Common myeloid progenitor, CD34-positive (primary cell): ENCODE data around the gene KRT6C.

Experiments used
- CTCF ChIA-PET: fragments of 350-600 bp; sonication (Branson Sonifier 250); formaldehyde crosslinking; loops from one replicate; lab custom pipeline; 2021; ENCODE audit warnings: antibody characterized with exemption; lab: Charles Lee
- POLR2A ChIA-PET: fragments of 350-600 bp; sonication (Branson Sonifier 250); formaldehyde crosslinking; loops from one replicate; lab custom pipeline; 2021; ENCODE audit warnings: antibody characterized with exemption; lab: Charles Lee
- DNase-seq, 3 donors: peaks; one replicate each; pipeline versions ENCODE4 v3.0.0 to v3.0.0-alpha.2; 2013
- H3K27ac ChIP-seq, 2 experiments: 1 replicate in 1 of 2; 2 replicates in 1 of 2; pipeline ENCODE4 v1.7.0; 2013; ENCODE audit warnings: inconsistent platforms in 2 of 2, low read length in 2 of 2, mild to moderate bottlenecking in 2 of 2, low read depth in 1 of 2, moderate library complexity in 1 of 2; ENCODE audit not compliant: severe bottlenecking in 2 of 2, insufficient read depth in 1 of 2, poor library complexity in 1 of 2
- H3K27me3 ChIP-seq, 5 experiments: replicated peaks in 2 of 5; 1 replicate in 3 of 5; 2 replicates in 2 of 5; pipeline versions ENCODE4 v1.6.1 to v1.7.0; 2013; ENCODE audit warnings: low read length in 4 of 5, mild to moderate bottlenecking in 2 of 5, moderate library complexity in 2 of 5, inconsistent platforms in 1 of 5; ENCODE audit not compliant: insufficient read depth in 5 of 5, control insufficient read depth in 4 of 5
- H3K36me3 ChIP-seq, 4 experiments: 1 replicate in 2 of 4; 2 replicates in 2 of 4; pipeline versions ENCODE4 v1.6.1 to v1.7.0; 2013; ENCODE audit warnings: low read length in 3 of 4, control low read depth in 1 of 4, mild to moderate bottlenecking in 1 of 4; ENCODE audit not compliant: control insufficient read depth in 4 of 4, insufficient read depth in 4 of 4
- H3K4me1 ChIP-seq, 4 experiments: 1 replicate in 3 of 4; 2 replicates in 1 of 4; pipeline versions ENCODE4 v1.6.1 to v1.7.1; 2013; ENCODE audit warnings: low read length in 3 of 4, mild to moderate bottlenecking in 3 of 4, control low read depth in 1 of 4, inconsistent platforms in 1 of 4, moderate library complexity in 1 of 4; ENCODE audit not compliant: control insufficient read depth in 4 of 4, insufficient read depth in 4 of 4; ENCODE audit errors: control extremely low read depth in 1 of 4
- H3K4me3 ChIP-seq, 7 experiments: 1 replicate in 4 of 7; 2 replicates in 3 of 7; pipeline versions ENCODE4 v1.5.1 to v1.7.0; 2013; ENCODE audit warnings: mild to moderate bottlenecking in 7 of 7, low read length in 6 of 7, moderate library complexity in 6 of 7, inconsistent platforms in 2 of 7, low read depth in 2 of 7, control low read depth in 1 of 7; ENCODE audit not compliant: insufficient read depth in 4 of 7, control insufficient read depth in 1 of 7; ENCODE audit errors: extremely low read depth in 1 of 7
- H3K9me3 ChIP-seq, 5 experiments: 1 replicate in 4 of 5; 2 replicates in 1 of 5; pipeline versions ENCODE4 v1.6.1 to v1.7.1; 2013; ENCODE audit warnings: low read length in 4 of 5, mild to moderate bottlenecking in 2 of 5, inconsistent platforms in 1 of 5, low read depth in 1 of 5, moderate library complexity in 1 of 5; ENCODE audit not compliant: control insufficient read depth in 4 of 5, insufficient read depth in 2 of 5; ENCODE audit errors: control extremely low read depth in 1 of 5
- WGBS: methylation state at CpG from one replicate; pipeline ENCODE4 v1.1.5; 2013; ENCODE audit not compliant: insufficient coverage; 5-methylcytosine and 5-hydroxymethylcytosine counted together

KRT6C gene

DNA sequence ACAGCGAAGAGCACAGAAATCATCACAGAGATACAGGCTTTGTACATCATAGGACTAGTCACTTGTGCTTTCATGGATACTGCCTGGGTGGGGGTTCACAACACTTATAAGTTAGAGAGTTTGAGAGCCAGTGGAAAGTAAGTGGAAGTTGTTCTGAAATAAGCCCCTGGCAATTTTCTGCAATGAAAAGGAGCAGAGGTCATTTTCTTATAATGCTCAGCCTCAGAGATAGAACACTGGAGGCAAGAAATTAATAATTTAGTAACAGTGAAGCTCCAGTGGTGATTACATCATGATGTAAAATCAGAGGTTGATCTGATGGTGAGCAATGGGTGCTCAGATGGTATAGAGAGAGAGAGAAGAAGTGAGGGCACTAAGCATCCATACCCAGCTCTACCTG, 13.6 kb upstream of the KRT6C start:
- WGBS: no CpG with 5 or more reads among the region's 1 CpG
- Histone ChIP-seq H3K27me3 (peaks cover 0 to 9% (median 2%) of the 10 kb centered on the region in 5 experiments), H3K4me3 (no peak overlapping the region), H3K36me3 (no peaks in the 10 kb centered on the region), H3K9me3 (peaks cover 0 to 9% (median 0%) of the 10 kb centered on the region in 5 experiments), H3K27ac (no peak overlapping the region), H3K4me1 (no peaks in the 10 kb centered on the region)
- CTCF ChIA-PET: no interaction called here
- POLR2A ChIA-PET: no interaction called here
- DNase-seq: no peak

DNA sequence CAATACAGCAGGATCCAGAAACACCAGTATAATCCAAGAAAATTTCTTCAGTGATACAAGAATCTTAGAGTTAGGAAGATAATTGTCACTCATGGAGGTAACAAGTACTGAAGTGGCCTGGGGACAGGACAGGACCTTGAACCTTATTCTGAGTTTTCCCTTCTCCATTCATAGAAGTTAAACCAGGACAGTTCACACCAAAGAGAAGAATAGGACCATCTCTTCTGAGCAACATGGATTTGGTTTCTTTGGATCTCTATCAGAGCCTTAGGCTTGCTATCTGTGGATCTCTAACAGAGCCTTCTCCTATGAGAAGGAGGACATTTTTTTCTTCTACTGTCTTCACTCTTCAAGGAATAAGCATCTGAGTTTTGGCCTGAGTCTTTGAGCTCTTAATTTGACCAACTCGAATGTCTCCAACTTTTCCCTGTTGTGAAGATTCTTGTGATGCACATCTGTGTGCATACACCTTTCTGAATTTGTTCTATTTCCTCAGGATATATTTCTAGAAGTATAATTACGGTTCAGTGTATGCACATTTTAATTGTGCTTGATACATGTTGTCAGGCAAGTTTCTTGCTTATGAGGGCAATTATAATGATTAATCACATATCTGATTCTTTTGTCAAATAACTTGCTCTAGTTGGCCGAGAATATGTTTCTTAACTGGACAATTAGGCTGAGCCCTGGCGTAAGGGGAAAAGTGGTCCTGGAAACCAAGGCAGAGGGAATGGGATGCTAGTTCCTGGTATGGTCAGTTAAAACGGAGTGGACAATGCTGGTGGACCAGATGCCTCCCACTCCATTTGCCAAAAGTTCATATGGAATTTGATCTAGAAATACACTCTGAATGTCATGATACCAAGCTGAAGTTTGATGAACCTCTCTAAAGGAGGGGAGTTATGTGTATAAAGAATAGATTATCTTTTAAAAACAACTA, 12.8 kb upstream of the KRT6C start:
- POLR2A ChIA-PET: no interaction called here
- Histone ChIP-seq H3K4me3 (no peak overlapping the region), H3K36me3 (no peaks in the 10 kb centered on the region), H3K9me3 (peaks cover 0 to 9% (median 0%) of the 10 kb centered on the region in 5 experiments), H3K27ac (no peak overlapping the region), H3K27me3 (peaks cover 0 to 8% (median 2%) of the 10 kb centered on the region in 5 experiments), H3K4me1 (no peaks in the 10 kb centered on the region)
- 100% methylated on average over 3 of the region's 5 CpGs for WGBS
- CTCF ChIA-PET: no interaction called here
- DNase-seq: no peak

DNA sequence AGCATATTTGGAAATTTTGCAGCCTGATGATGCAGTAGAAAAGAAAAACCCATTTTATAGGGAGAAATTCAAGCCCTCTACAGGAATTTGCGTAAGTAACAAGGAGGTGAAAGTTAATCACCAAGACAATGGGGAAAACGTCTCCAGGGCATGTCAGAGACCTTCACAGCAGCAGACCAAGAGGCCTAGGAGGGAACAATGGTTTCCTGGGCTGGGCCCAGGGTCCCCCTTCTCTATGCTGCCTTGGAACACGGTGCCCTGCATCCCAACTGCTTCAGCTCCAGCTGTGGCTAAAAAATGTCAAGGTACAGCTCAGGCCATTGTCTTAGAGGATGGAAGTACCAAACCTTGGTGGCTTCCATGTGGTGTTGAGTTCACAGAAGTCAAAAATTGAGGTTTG, 6.5 kb upstream of the KRT6C start:
- H3K9me3 ChIP-seq: peaks cover 0 to 10% (median 4%) of the 10 kb centered on the region in 5 experiments
- ChIA-PET CTCF (no interaction called here), POLR2A (no interaction called here)
- no peak overlapping the region for H3K27ac ChIP-seq
- H3K4me3 ChIP-seq: no peak overlapping the region
- peaks cover 0 to 2% (median 0%) of the 10 kb centered on the region in 5 experiments for H3K27me3 ChIP-seq
- H3K36me3 ChIP-seq: no peaks in the 10 kb centered on the region
- 59% methylated on average over 2 of the region's 3 CpGs for WGBS
- H3K4me1 ChIP-seq: no peaks in the 10 kb centered on the region
- DNase-seq: no peak

DNA sequence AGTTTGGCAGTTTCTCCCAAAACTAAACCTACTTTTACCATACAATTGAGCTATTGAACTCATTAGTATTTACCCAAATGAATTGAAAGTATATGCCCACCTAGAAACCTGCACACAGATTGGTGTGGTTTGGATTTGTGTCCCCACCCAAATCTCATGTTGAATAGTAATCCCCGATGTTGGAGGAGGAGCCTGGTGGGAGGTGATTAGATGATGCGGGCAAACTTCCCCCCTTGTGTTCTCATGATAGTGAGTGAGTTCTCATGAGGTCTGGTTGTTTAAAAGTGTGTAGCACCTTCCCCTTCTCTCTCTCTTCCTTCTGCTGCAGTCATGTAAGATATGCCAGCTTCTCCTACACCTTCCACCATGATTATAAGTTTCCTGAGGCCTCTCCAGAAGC, 4.0 kb upstream of the KRT6C start:
- ChIA-PET CTCF (no interaction called here), POLR2A (interaction anchor here (0.7 kb wide), 1 partner anchor 229 kb away, joined by 3 read pairs; no protein-coding TSS in a partner anchor)
- peaks cover 0 to 6% (median 1%) of the 10 kb centered on the region in 5 experiments for H3K9me3 ChIP-seq
- H3K27me3 ChIP-seq: peaks cover 0 to 2% (median 0%) of the 10 kb centered on the region in 5 experiments
- WGBS: no CpG with 5 or more reads among the region's 2 CpGs
- H3K36me3 ChIP-seq: no peaks in the 10 kb centered on the region
- no peak for DNase-seq
- no peak overlapping the region for H3K4me3 ChIP-seq
- H3K27ac ChIP-seq: no peak overlapping the region
- H3K4me1 ChIP-seq: no peaks in the 10 kb centered on the region

DNA sequence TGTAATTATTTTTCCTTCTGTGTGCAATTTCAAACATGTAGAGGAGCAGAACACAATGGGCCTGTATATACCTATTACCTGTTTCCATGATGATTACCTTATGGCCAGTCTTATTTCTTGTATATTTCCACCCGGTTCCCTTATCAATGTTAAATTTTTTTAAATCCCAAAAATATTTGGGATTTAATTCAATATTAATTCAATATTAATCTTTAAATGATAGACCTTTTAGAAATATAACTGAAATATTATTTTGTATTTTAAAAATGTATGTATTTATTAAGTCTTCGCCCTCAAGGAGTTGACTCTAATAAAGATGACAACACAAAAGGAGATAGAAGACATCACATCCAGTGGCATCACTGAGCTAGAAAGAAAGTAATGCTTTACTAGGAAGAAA, 607 bp upstream of the KRT6C start:
- H3K4me1 ChIP-seq: no peaks in the 10 kb centered on the region
- ChIA-PET CTCF (no interaction called here), POLR2A (no interaction called here)
- H3K27me3 ChIP-seq: peaks cover 0 to 4% (median 0%) of the 10 kb centered on the region in 5 experiments
- no CpG with 5 or more reads among the region's 2 CpGs for WGBS
- peaks cover 0 to 6% (median 0%) of the 10 kb centered on the region in 5 experiments for H3K9me3 ChIP-seq
- H3K4me3 ChIP-seq: no peak overlapping the region
- DNase-seq: no peak
- no peak overlapping the region for H3K27ac ChIP-seq
- H3K36me3 ChIP-seq: no peaks in the 10 kb centered on the region

DNA sequence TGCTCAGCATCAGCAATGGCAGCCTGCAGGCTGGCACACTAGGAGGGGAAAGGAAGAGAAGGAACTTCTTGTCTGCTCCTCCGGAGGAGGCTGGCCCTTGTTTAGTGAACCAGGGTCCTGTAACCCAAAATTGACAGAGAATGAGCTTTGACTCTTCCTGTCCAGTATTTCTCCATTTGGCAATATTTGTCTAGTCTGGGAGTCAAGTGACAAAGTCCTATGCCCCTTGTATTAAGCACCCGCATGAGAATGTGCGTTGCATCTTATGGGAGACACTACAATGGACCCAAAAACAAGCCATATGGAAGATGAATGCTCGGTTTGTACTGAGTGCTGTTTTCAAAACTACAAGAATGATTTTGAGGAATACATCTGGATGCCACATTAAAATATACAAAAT, 3.8 kb downstream of the KRT6C start:
- no peaks in the 10 kb centered on the region for H3K4me1 ChIP-seq
- DNase-seq: no peak
- CTCF ChIA-PET: no interaction called here
- POLR2A ChIA-PET: no interaction called here
- peaks cover 0 to 4% (median 0%) of the 10 kb centered on the region in 5 experiments for H3K27me3 ChIP-seq
- H3K36me3 ChIP-seq: no peaks in the 10 kb centered on the region
- 100% methylated on average over 1 of the region's 4 CpGs for WGBS
- H3K9me3 ChIP-seq: no peaks in the 10 kb centered on the region
- H3K27ac ChIP-seq: no peak overlapping the region
- H3K4me3 ChIP-seq: no peak overlapping the region

DNA sequence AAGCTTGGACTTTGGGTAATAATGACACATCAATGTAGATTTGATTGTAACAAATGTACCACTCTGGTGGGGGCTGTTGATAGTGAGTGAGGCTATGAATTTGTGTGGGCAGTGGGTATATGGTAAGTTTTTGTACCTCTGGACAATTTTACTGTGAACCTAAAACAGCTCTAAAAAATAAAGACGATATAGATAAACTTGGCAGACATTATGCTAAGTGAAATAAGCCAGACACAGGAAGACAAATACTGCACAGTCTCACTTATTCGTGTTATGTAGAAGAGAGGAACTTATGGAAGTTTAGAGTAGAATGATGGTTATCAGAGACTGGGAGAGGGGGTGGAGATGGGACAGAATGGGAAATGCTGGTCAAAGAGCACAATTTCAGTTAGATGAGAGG, 8.7 kb downstream of the KRT6C start:
- CTCF ChIA-PET: no interaction called here
- no peak for DNase-seq
- Histone ChIP-seq H3K4me1 (no peaks in the 10 kb centered on the region), H3K27me3 (peaks cover 0 to 7% (median 3%) of the 10 kb centered on the region in 5 experiments), H3K9me3 (no peaks in the 10 kb centered on the region), H3K4me3 (no peak overlapping the region), H3K36me3 (no peaks in the 10 kb centered on the region), H3K27ac (no peak overlapping the region)
- 44% methylated on average over 2 of the region's 2 CpGs for WGBS
- POLR2A ChIA-PET: no interaction called here
